Endodermal cell (in vitro differentiated cells): ENCODE data around the gene PPP2R1B. TPM values are rescaled to one million over a fixed set of nuclear protein-coding genes. Genes with fewer than 3 reads are reported as not detected.

Experiments
- DNase-seq: peaks from one replicate; pipeline ENCODE4 v3.0.0-alpha.2; 2017
- H3K27ac ChIP-seq: 2 replicates; pipeline ENCODE4 v1.5.1; 2013; ENCODE audit warnings: mild to moderate bottlenecking, low read depth, low read length, moderate library complexity
- H3K27me3 ChIP-seq: 2 replicates; pipeline ENCODE4 v1.6.1; 2013; ENCODE audit warnings: mild to moderate bottlenecking, low read length, moderate library complexity; ENCODE audit not compliant: insufficient read depth, control insufficient read depth, poor library complexity, severe bottlenecking
- H3K36me3 ChIP-seq: 2 replicates; pipeline ENCODE4 v1.7.0; 2013; ENCODE audit warnings: mild to moderate bottlenecking, low read length, moderate library complexity; ENCODE audit not compliant: control insufficient read depth, insufficient read depth
- H3K4me1 ChIP-seq: one replicate; pipeline ENCODE4 v1.7.0; 2013; ENCODE audit warnings: low read length; ENCODE audit not compliant: control insufficient read depth, insufficient read depth
- H3K4me3 ChIP-seq: 2 replicates; pipeline ENCODE4 v1.5.1; 2013; ENCODE audit warnings: mild to moderate bottlenecking, low read length, moderate library complexity
- H3K9ac ChIP-seq: 2 replicates; pipeline ENCODE4 v1.6.1; 2013; ENCODE audit warnings: mild to moderate bottlenecking, low read length, moderate library complexity; ENCODE audit not compliant: poor library complexity, severe bottlenecking; ENCODE audit errors: extremely low read depth
- H3K9me3 ChIP-seq: 2 replicates; pipeline ENCODE4 v1.6.1; 2013; ENCODE audit warnings: mild to moderate bottlenecking, low read length, moderate library complexity; ENCODE audit not compliant: control insufficient read depth
- H3K27ac Mint-ChIP-seq: 2 replicates; pipeline ENCODE4 v1.8.0; 2020; ENCODE audit warnings: mixed read lengths
- H3K27me3 Mint-ChIP-seq: 2 replicates; pipeline ENCODE4 v1.8.0; 2021; ENCODE audit warnings: mild to moderate bottlenecking, mixed read lengths; ENCODE audit not compliant: insufficient read depth
- H3K36me3 Mint-ChIP-seq: 2 replicates; pipeline ENCODE4 v1.8.0; 2020; ENCODE audit warnings: low read depth, mixed read lengths
- H3K4me1 Mint-ChIP-seq: 2 replicates; pipeline ENCODE4 v1.8.0; 2020; ENCODE audit warnings: mixed read lengths
- H3K4me3 Mint-ChIP-seq: 2 replicates; pipeline ENCODE4 v1.8.0; 2020; ENCODE audit warnings: mild to moderate bottlenecking, moderate library complexity, mixed read lengths
- H3K9me3 Mint-ChIP-seq: 2 replicates; pipeline ENCODE4 v1.8.0; 2020; ENCODE audit warnings: mild to moderate bottlenecking, mixed read lengths
- CTCF ChIP-seq: fragments of 200-600 bp; sonication (generic); conservative IDR thresholded peaks from 2 replicates; pipeline ENCODE4 v1.5.0; 2021; ENCODE audit warnings: antibody characterized with exemption, mild to moderate bottlenecking
- WGBS, 2 experiments: methylation state at CpG; one replicate each; pipeline versions ENCODE4 v1.1.5 to v1.1.7; 2013; ENCODE audit warnings: missing lambda C conversion rate in 2 of 2, mixed read lengths in 1 of 2; ENCODE audit not compliant: insufficient coverage in 1 of 2, insufficient read length in 1 of 2; 5-methylcytosine and 5-hydroxymethylcytosine counted together
- total RNA-seq, 2 donors: library from RNA; stranded (reverse); fragmentation: NEBNext Ultra II Directional in 1 of 2; extraction: Animal tissue kit (Norgen Biotek cat#: 25700) in 1 of 2; gene quantifications; 2 replicates in 1 of 2; 3 replicates in 1 of 2; pipeline ENCODE4 v1.2.1, GENCODE V29; 2021

Gene PPP2R1B
- total RNA-seq, 2 donors from 2014 or later = 70.0 to 89.7 TPM

GRCh38 chr11:111792955-111793500 is 26.8 kb upstream of the PPP2R1B start:
- Histone ChIP-seq H3K36me3 (peaks cover 6% of the 10 kb centered on the region), H3K4me1 (no peaks in the 10 kb centered on the region), H3K27me3 (no peaks in the 10 kb centered on the region), H3K9ac (no peak overlapping the region), H3K4me3 (no peak overlapping the region), H3K27ac (no peak overlapping the region), H3K9me3 (no peaks in the 10 kb centered on the region)
- Mint-ChIP-seq H3K27me3 (no peaks in the 10 kb centered on the region), H3K36me3 (peaks cover 9% of the 10 kb centered on the region), H3K27ac (no peak overlapping the region), H3K9me3 (no peaks in the 10 kb centered on the region), H3K4me3 (no peak overlapping the region), H3K4me1 (peaks cover 4% of the 10 kb centered on the region)
- TF ChIP-seq CTCF = no peak
- DNase-seq = no peak
- 93 to 96% methylated on average over 4 to 6 of the region's 6 CpGs for WGBS, 2 experiments

GRCh38 chr11:111792314-111792713 is 26.1 kb upstream of the PPP2R1B start:
- 100% methylated on average over 1 of the region's 1 CpG for WGBS, 2 experiments
- Mint-ChIP-seq H3K9me3 (no peaks in the 10 kb centered on the region), H3K36me3 (peaks cover 4% of the 10 kb centered on the region)

GRCh38 chr11:111788464-111788863 is 22.3 kb upstream of the PPP2R1B start:
- WGBS, 2 experiments = 87 to 100% methylated on average over 2 of the region's 2 CpGs
- Mint-ChIP-seq H3K4me1 (peaks cover 17% of the 10 kb centered on the region), H3K27me3 (no peaks in the 10 kb centered on the region), H3K36me3 (no peaks in the 10 kb centered on the region), H3K4me3 (no peak overlapping the region), H3K27ac (no peak overlapping the region), H3K9me3 (no peaks in the 10 kb centered on the region)
- H3K9me3 ChIP-seq = no peaks in the 10 kb centered on the region
- H3K4me3 ChIP-seq = no peak overlapping the region
- H3K36me3 ChIP-seq = no peaks in the 10 kb centered on the region
- DNase-seq = no peak
- H3K27me3 ChIP-seq = no peaks in the 10 kb centered on the region
- no peak overlapping the region for H3K9ac ChIP-seq
- no peak for TF ChIP-seq CTCF
- no peak overlapping the region for H3K27ac ChIP-seq
- peaks cover 7% of the 10 kb centered on the region for H3K4me1 ChIP-seq

More at GRCh38 chr11:111792314-111792713, 26.1 kb upstream of the PPP2R1B start:
- Histone ChIP-seq H3K27ac (no peak overlapping the region), H3K9me3 (no peaks in the 10 kb centered on the region), H3K4me1 (no peaks in the 10 kb centered on the region), H3K4me3 (no peak overlapping the region), H3K36me3 (peaks cover 6% of the 10 kb centered on the region), H3K27me3 (no peaks in the 10 kb centered on the region), H3K9ac (no peak overlapping the region)
- TF ChIP-seq CTCF = no peak
- Mint-ChIP-seq H3K4me3 (no peak overlapping the region), H3K27me3 (no peaks in the 10 kb centered on the region), H3K4me1 (peaks cover 4% of the 10 kb centered on the region), H3K27ac (no peak overlapping the region)
- no peak for DNase-seq
